Measurements from ENCODE around the gene MBTPS1. TPM values are rescaled to one million over a fixed set of nuclear protein-coding genes. Genes with fewer than 3 reads are reported as not detected.
A peak's percentile ranks its signal among the peaks of the same experiment; 100 is the strongest.

Gene MBTPS1
- total RNA-seq, 2 donors from 2014 or later, result 69.6 to 80.7 TPM

- Histone ChIP-seq H3K9me3 (no peaks in the 10 kb centered on the region), H3K27me3 (no peaks in the 10 kb centered on the region), H3K27ac (no peak overlapping the region), H3K9ac (ENCODE audit: low read depth in 2 of 2, low read length in 2 of 2) (peak overlapping the region in 1 of 2 donors; percentile 46), H3K36me3 (peaks cover 20% of the 10 kb centered on the region), H3K4me1 (peaks cover 18% of the 10 kb centered on the region), H3K4me3 (no peak overlapping the region)
- no peak for TF ChIP-seq CTCF (IDR thresholded peaks at IDR 0.05)
- peak; percentile 28 for DNase-seq
- intact Hi-C loops (cut with DNase I), result no loop called here
These were observed 21.3 kb downstream of the MBTPS1 start for GRCh38 chr16:84095466-84095865.

GRCh38 chr16:84093879-84094270 is 22.9 kb downstream of the MBTPS1 start:
- H3K9ac ChIP-seq (ENCODE audit: low read depth in 2 of 2, low read length in 2 of 2), result no peak overlapping the region
- H3K27me3 ChIP-seq, result no peaks in the 10 kb centered on the region
- no peak overlapping the region for H3K27ac ChIP-seq
- peaks cover 18% of the 10 kb centered on the region for H3K36me3 ChIP-seq
- no peak for DNase-seq
- no peak for TF ChIP-seq CTCF (IDR thresholded peaks at IDR 0.05)
- H3K4me3 ChIP-seq, result no peak overlapping the region
- intact Hi-C loops (cut with DNase I), result no loop called here
- H3K9me3 ChIP-seq, result no peaks in the 10 kb centered on the region
- H3K4me1 ChIP-seq, result peaks cover 18% of the 10 kb centered on the region

- TF ChIP-seq CTCF (IDR thresholded peaks at IDR 0.05), result no peak
- DNase-seq, result peak; percentile 49
- intact Hi-C loops (cut with DNase I), result no loop called here
These were observed 23.4 kb downstream of the MBTPS1 start for GRCh38 chr16:84093120-84093878.

GRCh38 chr16:84091460-84091859 is 25.3 kb downstream of the MBTPS1 start:
- H3K9ac ChIP-seq (ENCODE audit: low read depth in 2 of 2, low read length in 2 of 2), result no peak overlapping the region
- H3K27ac ChIP-seq, result no peak overlapping the region
- H3K4me1 ChIP-seq, result peaks cover 10% of the 10 kb centered on the region
- H3K27me3 ChIP-seq, result no peaks in the 10 kb centered on the region
- H3K9me3 ChIP-seq, result no peaks in the 10 kb centered on the region
- DNase-seq, result no peak
- intact Hi-C loops (cut with DNase I), result no loop called here
- H3K4me3 ChIP-seq, result no peak overlapping the region
- H3K36me3 ChIP-seq, result peaks cover 22% of the 10 kb centered on the region
- no peak for TF ChIP-seq CTCF (IDR thresholded peaks at IDR 0.05)

More at GRCh38 chr16:84093120-84093878, 23.4 kb downstream of the MBTPS1 start:
- peak overlapping the region in 1 of 2 donors; percentile 70 for H3K9ac ChIP-seq (ENCODE audit: low read depth in 2 of 2, low read length in 2 of 2)
- no peaks in the 10 kb centered on the region for H3K27me3 ChIP-seq
- H3K27ac ChIP-seq, result no peak overlapping the region
- peaks cover 18% of the 10 kb centered on the region for H3K36me3 ChIP-seq
- no peaks in the 10 kb centered on the region for H3K9me3 ChIP-seq
- H3K4me3 ChIP-seq, result no peak overlapping the region
- H3K4me1 ChIP-seq, result peaks cover 18% of the 10 kb centered on the region

- Histone ChIP-seq H3K9ac (ENCODE audit: low read depth in 2 of 2, low read length in 2 of 2) (no peak overlapping the region), H3K9me3 (no peaks in the 10 kb centered on the region), H3K27me3 (no peaks in the 10 kb centered on the region), H3K36me3 (peaks cover 22% of the 10 kb centered on the region), H3K27ac (no peak overlapping the region), H3K4me1 (peaks cover 10% of the 10 kb centered on the region), H3K4me3 (no peak overlapping the region)
- intact Hi-C loops (cut with DNase I), result no loop called here
- no peak for DNase-seq
- no peak for TF ChIP-seq CTCF (IDR thresholded peaks at IDR 0.05)
These were observed 26.5 kb downstream of the MBTPS1 start for GRCh38 chr16:84090211-84090610.

Measured in colonic mucosa (tissue), 4 donors.